Karpas-422 (cell line): Measurements from ENCODE around the gene CRTAC1. TPM values are rescaled to one million over a fixed set of nuclear protein-coding genes. Genes with fewer than 3 reads are reported as not detected.

Experiments
- DNase-seq: peaks from one replicate; pipeline ENCODE4 v3.0.0-alpha.2; 2015
- H2AFZ ChIP-seq: fragments of 200-600 bp; sonication (generic); 2 replicates; pipeline ENCODE4 v1.6.1; 2014; ENCODE audit warnings: antibody characterized with exemption, low read length, mixed read lengths
- H3K27ac ChIP-seq: fragments of 200-600 bp; sonication (generic); 2 replicates; pipeline ENCODE4 v1.5.1; 2014; ENCODE audit warnings: mild to moderate bottlenecking, low read length, moderate library complexity
- H3K27me3 ChIP-seq: fragments of 200-600 bp; sonication (generic); 2 replicates; pipeline ENCODE4 v1.6.1; 2014; ENCODE audit warnings: low read length, mixed read lengths
- H3K36me3 ChIP-seq: fragments of 200-600 bp; sonication (generic); 2 replicates; pipeline ENCODE4 v1.6.1; 2014; ENCODE audit warnings: low read length, mixed read lengths; ENCODE audit not compliant: insufficient read depth
- H3K4me1 ChIP-seq: fragments of 200-600 bp; sonication (generic); 2 replicates; pipeline ENCODE4 v1.6.1; 2014; ENCODE audit warnings: mild to moderate bottlenecking, low read length, mixed read lengths
- H3K4me2 ChIP-seq: fragments of 200-600 bp; sonication (generic); 2 replicates; pipeline ENCODE4 v1.6.1; 2014; ENCODE audit warnings: low read length, low read depth, mild to moderate bottlenecking; ENCODE audit not compliant: poor library complexity, severe bottlenecking
- H3K4me3 ChIP-seq: fragments of 200-600 bp; sonication (generic); 2 replicates; pipeline ENCODE4 v1.5.1; 2014; ENCODE audit warnings: mild to moderate bottlenecking, antibody characterized with exemption, low read length, mixed read lengths
- H3K79me2 ChIP-seq: fragments of 200-600 bp; sonication (generic); 2 replicates; pipeline ENCODE4 v1.6.1; 2014; ENCODE audit warnings: mild to moderate bottlenecking, low read length, mixed read lengths
- H3K9ac ChIP-seq: fragments of 200-600 bp; sonication (generic); 2 replicates; pipeline ENCODE4 v1.6.0; 2014; ENCODE audit warnings: low read length
- H3K9me2 ChIP-seq: fragments of 200-600 bp; sonication (generic), shearing (Covaris generic); replicated peaks from 2 replicates; pipeline ENCODE4 v1.6.0; 2014; ENCODE audit warnings: mild to moderate bottlenecking, low read length, moderate library complexity; ENCODE audit not compliant: insufficient read depth
- H3K9me3 ChIP-seq: fragments of 300-700, 200-600 bp; sonication (generic); 2 replicates; pipeline ENCODE4 v1.6.1; 2014; ENCODE audit warnings: low read length, mixed read lengths
- H4K20me1 ChIP-seq: fragments of 200-600 bp; sonication (generic); 2 replicates; pipeline ENCODE4 v1.6.1; 2014; ENCODE audit warnings: mild to moderate bottlenecking, antibody characterized with exemption, low read length, low read depth; ENCODE audit not compliant: insufficient read depth
- total RNA-seq: library from RNA; depleted of rRNA; stranded (reverse); fragments of >200 nt; shearing (Covaris generic); gene quantifications from 2 replicates; pipeline ENCODE4 v1.2.3, GENCODE V29; 2014; ENCODE audit warnings: low replicate concordance

The CRTAC1 gene
- total RNA-seq, 1 experiment from 2014 or later = not detected

DNA sequence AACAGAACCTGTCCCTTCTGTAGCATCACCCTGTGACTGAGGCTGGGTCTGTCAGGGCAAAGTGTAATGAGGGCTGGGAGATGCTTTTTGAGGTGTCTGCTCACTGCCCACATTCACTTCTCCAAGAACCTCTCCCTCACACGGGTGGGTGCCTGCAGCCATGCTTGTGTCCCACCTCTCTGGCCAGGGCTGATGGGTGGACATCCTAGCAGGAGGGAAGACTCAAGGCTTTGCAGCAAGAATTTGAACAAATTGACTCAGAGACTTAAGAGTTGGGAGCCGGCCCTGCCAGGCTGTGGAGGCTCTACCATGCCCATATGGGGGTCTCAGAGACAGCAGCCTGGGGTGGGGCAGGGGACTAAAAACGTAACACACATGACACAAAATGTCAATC lies 147.3 kb downstream of the CRTAC1 start:
- no peaks in the 10 kb centered on the region for H4K20me1 ChIP-seq
- H3K27ac ChIP-seq = no peak overlapping the region
- H3K79me2 ChIP-seq = no peaks in the 10 kb centered on the region
- H3K9me2 ChIP-seq = no peaks in the 10 kb centered on the region
- H3K36me3 ChIP-seq = no peaks in the 10 kb centered on the region
- DNase-seq = no peak
- H2AFZ ChIP-seq = no peak overlapping the region
- H3K27me3 ChIP-seq = no peaks in the 10 kb centered on the region
- H3K4me1 ChIP-seq = no peaks in the 10 kb centered on the region
- no peak overlapping the region for H3K4me3 ChIP-seq
- H3K9ac ChIP-seq = no peak overlapping the region
- H3K9me3 ChIP-seq = no peaks in the 10 kb centered on the region
- no peak overlapping the region for H3K4me2 ChIP-seq

DNA sequence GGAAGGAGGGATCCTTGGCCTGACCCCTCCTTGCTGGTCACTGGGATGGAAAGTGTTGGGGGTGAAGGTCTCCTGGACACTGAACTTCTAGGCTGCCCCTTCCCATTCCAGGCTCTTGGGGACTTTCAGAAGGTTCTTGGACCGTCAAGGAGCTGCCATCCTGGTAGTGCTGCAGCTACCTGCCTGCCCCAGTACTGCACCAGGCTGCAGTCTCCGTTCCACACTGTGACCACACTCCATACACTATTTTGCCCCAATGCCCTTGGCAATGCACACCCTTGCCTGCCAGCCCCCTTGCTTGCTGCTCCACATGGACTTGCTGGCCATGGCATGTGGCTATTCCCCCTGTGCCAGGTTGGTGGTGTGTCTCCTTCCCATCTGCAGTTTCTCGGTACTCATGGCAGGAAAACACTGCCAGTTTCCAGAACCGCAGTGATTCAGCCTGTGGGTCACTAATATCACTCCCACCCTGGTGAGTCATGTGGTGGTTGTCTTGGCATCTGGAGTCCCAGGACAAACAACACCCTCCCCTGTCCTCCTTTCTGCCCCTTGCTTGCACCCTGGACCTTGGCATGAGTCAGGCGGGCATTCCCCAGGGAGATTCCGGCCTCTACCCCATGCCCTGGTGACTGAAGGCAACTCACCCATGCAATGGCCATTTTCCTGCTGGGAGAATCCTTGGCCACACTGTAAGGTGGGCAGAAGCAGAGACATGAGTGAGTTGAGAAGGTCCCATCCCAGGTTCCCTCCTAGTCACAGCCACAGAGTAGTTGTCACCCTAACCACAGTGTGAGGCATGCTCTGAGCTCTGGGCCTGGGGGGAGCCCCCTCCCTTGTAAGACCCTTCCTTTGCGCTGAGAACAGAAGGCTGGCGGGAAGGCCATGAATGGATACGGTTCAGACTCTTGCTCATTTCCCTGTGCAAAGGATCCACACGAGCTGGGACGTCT lies 148.0 kb downstream of the CRTAC1 start:
- H3K9ac ChIP-seq = no peak overlapping the region

DNA sequence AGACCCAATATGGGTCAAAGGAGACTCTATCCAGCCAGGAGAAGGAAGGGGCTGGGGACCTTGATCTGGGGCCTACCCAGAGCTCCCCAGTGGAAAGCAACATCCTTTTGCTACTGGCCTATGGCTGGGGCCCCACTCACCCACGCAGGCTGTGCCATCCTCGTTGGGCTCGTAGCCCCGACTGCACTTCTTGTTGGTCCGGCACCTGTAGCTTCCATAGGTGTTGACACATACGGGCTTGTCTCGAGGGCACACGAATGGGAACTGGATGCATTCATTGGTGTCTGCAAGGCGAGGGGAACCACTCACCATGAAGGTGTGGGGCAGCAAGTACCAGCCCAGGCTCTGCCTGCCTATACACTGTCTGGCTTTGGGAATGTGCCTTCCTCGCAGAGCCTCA lies 150.3 kb downstream of the CRTAC1 start:
- Histone ChIP-seq H3K79me2 (no peaks in the 10 kb centered on the region), H3K9me2 (no peaks in the 10 kb centered on the region), H3K27ac (no peak overlapping the region), H3K9ac (no peak overlapping the region), H3K36me3 (no peaks in the 10 kb centered on the region), H4K20me1 (no peaks in the 10 kb centered on the region), H3K4me3 (no peak overlapping the region), H3K27me3 (no peaks in the 10 kb centered on the region), H3K4me1 (peaks cover 2% of the 10 kb centered on the region; the same call in 1 of the 2 replicates), H2AFZ (no peak overlapping the region), H3K9me3 (no peaks in the 10 kb centered on the region), H3K4me2 (no peak overlapping the region)
- DNase-seq = no peak

More for the DNA sequence above, 148.0 kb downstream of the CRTAC1 start:
- no peak for DNase-seq
- H3K4me2 ChIP-seq = no peak overlapping the region
- H4K20me1 ChIP-seq = no peaks in the 10 kb centered on the region
- H3K27ac ChIP-seq = no peak overlapping the region
- H3K79me2 ChIP-seq = no peaks in the 10 kb centered on the region
- no peak overlapping the region for H3K4me3 ChIP-seq
- no peaks in the 10 kb centered on the region for H3K4me1 ChIP-seq
- H3K36me3 ChIP-seq = no peaks in the 10 kb centered on the region
- H3K9me2 ChIP-seq = no peaks in the 10 kb centered on the region
- no peaks in the 10 kb centered on the region for H3K9me3 ChIP-seq
- no peak overlapping the region for H2AFZ ChIP-seq
- no peaks in the 10 kb centered on the region for H3K27me3 ChIP-seq

DNA sequence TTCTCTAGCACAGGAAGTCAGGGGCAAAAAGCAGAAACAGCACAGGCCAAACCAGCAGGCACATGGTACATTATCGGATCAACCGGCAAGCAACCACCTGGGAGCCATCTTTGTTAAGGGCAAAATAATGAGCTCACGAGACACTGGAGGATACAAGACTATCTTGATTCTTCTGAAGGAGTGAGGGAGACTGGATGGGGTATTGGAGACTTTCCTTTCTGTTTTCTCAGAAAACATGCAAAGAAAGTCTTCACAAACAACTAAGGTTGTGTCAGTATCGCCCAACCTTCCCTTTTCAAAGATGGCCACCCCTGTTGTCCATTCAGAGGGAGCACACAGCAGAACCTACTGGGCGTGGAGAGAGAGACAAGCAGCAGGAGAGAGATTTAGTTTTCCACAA lies 151.2 kb downstream of the CRTAC1 start:
- no peaks in the 10 kb centered on the region for H3K9me2 ChIP-seq
- H3K4me2 ChIP-seq = no peak overlapping the region
- no peak overlapping the region for H3K27ac ChIP-seq
- H3K27me3 ChIP-seq = no peaks in the 10 kb centered on the region
- H4K20me1 ChIP-seq = no peaks in the 10 kb centered on the region
- no peaks in the 10 kb centered on the region for H3K79me2 ChIP-seq
- no peak overlapping the region for H3K9ac ChIP-seq
- H3K4me1 ChIP-seq = peaks cover 2% of the 10 kb centered on the region; the same call in 1 of the 2 replicates
- H3K9me3 ChIP-seq = no peaks in the 10 kb centered on the region
- H3K36me3 ChIP-seq = no peaks in the 10 kb centered on the region
- no peak for DNase-seq
- no peak overlapping the region for H3K4me3 ChIP-seq
- no peak overlapping the region for H2AFZ ChIP-seq

DNA sequence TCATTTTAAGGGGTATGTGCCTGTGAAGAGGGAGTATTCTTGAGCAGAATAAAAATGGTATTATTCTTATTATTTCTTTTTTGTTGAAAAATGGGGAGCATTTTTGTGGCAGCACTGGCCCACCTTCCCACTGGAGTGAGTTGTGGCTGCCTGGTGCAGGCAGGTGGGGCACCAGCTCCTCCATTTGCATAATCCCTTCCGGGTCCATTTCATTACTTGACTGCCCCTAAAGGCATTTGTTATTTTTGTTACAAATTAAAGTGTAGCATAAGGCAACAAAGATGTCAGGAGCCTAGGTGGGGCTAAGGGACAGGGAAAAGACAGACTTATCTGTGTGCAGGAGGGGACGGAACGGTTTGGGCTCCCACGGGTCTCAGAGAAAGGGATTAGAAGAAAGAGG lies 154.0 kb downstream of the CRTAC1 start:
- Histone ChIP-seq H3K4me1 (peaks cover 2% of the 10 kb centered on the region; the same call in 1 of the 2 replicates), H2AFZ (no peak overlapping the region), H3K4me2 (no peak overlapping the region), H3K27me3 (no peaks in the 10 kb centered on the region), H3K9ac (no peak overlapping the region), H3K9me3 (no peaks in the 10 kb centered on the region), H3K9me2 (no peaks in the 10 kb centered on the region), H4K20me1 (no peaks in the 10 kb centered on the region), H3K36me3 (no peaks in the 10 kb centered on the region), H3K79me2 (no peaks in the 10 kb centered on the region), H3K4me3 (no peak overlapping the region), H3K27ac (no peak overlapping the region)
- DNase-seq = no peak

DNA sequence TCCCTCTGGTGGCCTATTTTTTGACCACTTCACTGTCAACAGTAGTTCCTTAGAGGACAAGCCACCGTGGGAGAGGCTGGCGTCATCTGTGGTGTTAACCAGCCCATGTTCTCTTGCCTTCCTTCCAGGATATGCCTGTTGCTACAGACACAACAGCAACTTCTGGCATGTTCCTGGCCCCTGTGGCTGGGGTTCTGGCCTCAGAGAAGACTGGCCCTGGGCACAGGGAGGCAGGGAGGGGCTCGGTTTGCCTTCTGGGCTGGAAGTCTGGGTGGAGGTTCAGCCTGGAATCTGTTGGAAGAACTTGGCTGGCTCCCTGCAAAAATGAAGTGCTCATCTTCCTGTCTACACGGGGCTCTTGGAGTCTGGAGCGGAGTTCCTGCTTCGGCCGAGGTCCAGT lies 155.0 kb downstream of the CRTAC1 start:
- no peak overlapping the region for H3K27ac ChIP-seq

DNA sequence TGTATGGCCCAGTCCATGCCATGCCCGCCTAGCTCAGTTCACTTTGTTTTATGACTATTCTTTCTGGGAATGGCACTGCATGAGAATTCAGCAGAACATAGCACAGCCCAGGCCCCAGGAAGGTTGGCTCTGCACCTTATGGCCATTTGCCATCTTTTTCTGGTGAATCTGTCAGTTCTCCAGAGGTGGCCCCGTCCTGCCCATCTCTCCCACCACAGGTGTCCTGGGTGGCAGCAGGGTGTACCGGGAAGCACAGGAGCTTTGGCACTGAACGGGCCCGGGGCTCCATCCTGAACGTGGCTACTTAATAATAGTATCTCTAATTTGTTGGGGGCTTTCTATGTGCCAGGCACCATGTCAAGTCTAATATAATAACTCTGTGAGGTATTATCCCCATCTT lies 156.1 kb downstream of the CRTAC1 start:
- no peaks in the 10 kb centered on the region for H3K9me2 ChIP-seq
- no peak for DNase-seq
- peaks cover 2% of the 10 kb centered on the region; the same call in 1 of the 2 replicates for H3K4me1 ChIP-seq
- no peaks in the 10 kb centered on the region for H3K36me3 ChIP-seq
- H3K4me2 ChIP-seq = no peak overlapping the region
- H3K27ac ChIP-seq = no peak overlapping the region
- no peak overlapping the region for H2AFZ ChIP-seq
- H3K79me2 ChIP-seq = no peaks in the 10 kb centered on the region
- no peaks in the 10 kb centered on the region for H4K20me1 ChIP-seq
- no peaks in the 10 kb centered on the region for H3K9me3 ChIP-seq
- H3K4me3 ChIP-seq = no peak overlapping the region
- H3K9ac ChIP-seq = no peak overlapping the region
- no peaks in the 10 kb centered on the region for H3K27me3 ChIP-seq

More for the DNA sequence above, 155.0 kb downstream of the CRTAC1 start:
- no peaks in the 10 kb centered on the region for H3K9me3 ChIP-seq
- H4K20me1 ChIP-seq = no peaks in the 10 kb centered on the region
- H3K36me3 ChIP-seq = no peaks in the 10 kb centered on the region
- no peaks in the 10 kb centered on the region for H3K9me2 ChIP-seq
- DNase-seq = no peak
- H3K4me1 ChIP-seq = peaks cover 2% of the 10 kb centered on the region; the same call in 1 of the 2 replicates
- H3K79me2 ChIP-seq = no peaks in the 10 kb centered on the region
- no peak overlapping the region for H3K9ac ChIP-seq
- H3K4me2 ChIP-seq = no peak overlapping the region
- no peaks in the 10 kb centered on the region for H3K27me3 ChIP-seq
- H2AFZ ChIP-seq = no peak overlapping the region
- no peak overlapping the region for H3K4me3 ChIP-seq

DNA sequence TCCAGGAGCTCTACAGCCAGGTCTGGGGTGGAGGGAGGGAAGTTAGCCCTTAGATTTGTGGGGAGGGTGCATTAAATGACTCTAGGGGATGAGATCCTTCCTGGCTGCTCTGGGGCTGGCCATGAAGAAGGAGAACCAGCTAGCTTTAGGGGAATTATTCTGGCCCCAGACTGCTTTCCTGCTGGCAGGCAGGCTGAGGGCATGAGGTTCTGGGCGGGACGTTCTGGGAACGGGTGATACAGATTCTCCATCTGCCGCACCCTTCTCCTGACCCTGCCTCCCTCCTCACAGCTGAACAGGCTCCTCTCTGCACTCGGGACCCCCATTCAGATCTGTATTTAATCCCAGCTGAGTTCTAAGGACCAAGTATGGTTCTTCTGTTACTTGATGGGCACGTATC lies 156.9 kb downstream of the CRTAC1 start:
- no peak overlapping the region for H3K4me3 ChIP-seq
- no peak for DNase-seq
- H3K36me3 ChIP-seq = no peaks in the 10 kb centered on the region
- H4K20me1 ChIP-seq = no peaks in the 10 kb centered on the region
- no peaks in the 10 kb centered on the region for H3K27me3 ChIP-seq
- no peak overlapping the region for H3K27ac ChIP-seq
- H3K79me2 ChIP-seq = no peaks in the 10 kb centered on the region
- H3K4me1 ChIP-seq = peaks cover 2% of the 10 kb centered on the region; the same call in 1 of the 2 replicates
- no peaks in the 10 kb centered on the region for H3K9me2 ChIP-seq
- no peak overlapping the region for H3K9ac ChIP-seq
- H3K9me3 ChIP-seq = no peaks in the 10 kb centered on the region
- no peak overlapping the region for H2AFZ ChIP-seq
- no peak overlapping the region for H3K4me2 ChIP-seq
